Osteoblast (primary cell): ENCODE data around the gene GSTK1. TPM values are rescaled to one million over a fixed set of nuclear protein-coding genes. Genes with fewer than 3 reads are reported as not detected.

Experiments
- DNase-seq: peaks from one replicate; pipeline ENCODE4 v3.0.0; 2011; ENCODE audit warnings: low spot score, mixed read lengths; ENCODE audit not compliant: insufficient read length; ENCODE audit errors: missing footprints
- H2AFZ ChIP-seq: 2 replicates; pipeline ENCODE4 v1.6.0; 2011; ENCODE audit warnings: mild to moderate bottlenecking, low read length
- H3K27ac ChIP-seq: 2 replicates; pipeline ENCODE4 v1.5.1; 2011; ENCODE audit warnings: mild to moderate bottlenecking, low read depth, low read length, moderate library complexity
- H3K27me3 ChIP-seq: 2 replicates; pipeline ENCODE4 v1.6.0; 2012; ENCODE audit warnings: mild to moderate bottlenecking, control low read depth, inconsistent platforms, low read length, moderate library complexity; ENCODE audit not compliant: insufficient read depth
- H3K36me3 ChIP-seq: 2 replicates; pipeline ENCODE4 v1.5.1; 2011; ENCODE audit warnings: mild to moderate bottlenecking, low read length, control low read depth, moderate library complexity; ENCODE audit not compliant: insufficient read depth
- H3K4me1 ChIP-seq: 2 replicates; pipeline ENCODE4 v1.5.1; 2011; ENCODE audit warnings: mild to moderate bottlenecking, low read length, control low read depth, moderate library complexity; ENCODE audit not compliant: insufficient read depth
- H3K4me2 ChIP-seq: 2 replicates; pipeline ENCODE4 v1.6.0; 2011; ENCODE audit warnings: mild to moderate bottlenecking, low read length; ENCODE audit not compliant: insufficient read depth
- H3K4me3 ChIP-seq: fragments of 200-600 bp; sonication (generic); 3 replicates; pipeline ENCODE4 v1.5.1; 2012; ENCODE audit warnings: mild to moderate bottlenecking, low read length, inconsistent platforms; ENCODE audit not compliant: insufficient read depth
- H3K79me2 ChIP-seq: 2 replicates; pipeline ENCODE4 v1.6.0; 2012; ENCODE audit warnings: mild to moderate bottlenecking, low read length, control low read depth, inconsistent platforms; ENCODE audit not compliant: insufficient read depth
- H3K9me3 ChIP-seq: 2 replicates; pipeline ENCODE4 v1.5.1; 2011; ENCODE audit warnings: low read depth, low read length, control low read depth
- H4K20me1 ChIP-seq: 2 replicates; pipeline ENCODE4 v1.6.0; 2012; ENCODE audit warnings: mild to moderate bottlenecking, low read length, control low read depth; ENCODE audit not compliant: insufficient read depth
- CTCF ChIP-seq: IDR thresholded peaks from 2 replicates; pipeline ENCODE4 v1.5.1; 2011; ENCODE audit warnings: mild to moderate bottlenecking, low read depth, low read length, moderate library complexity; ENCODE audit errors: extremely low read depth
- small RNA-seq: library from RNA; depleted of rRNA; stranded (forward); fragments of <200 nt; gene quantifications from one replicate; pipeline ENCODE3, GENCODE V24; 2012
- total RNA-seq: library from RNA; depleted of rRNA; stranded (reverse); fragments of >200 nt; gene quantifications from 2 replicates; pipeline ENCODE4 v1.2.3, GENCODE V29; 2012

GSTK1 gene
- total RNA-seq, 1 donor = 99.9 TPM

GRCh38 chr7:143315776-143316175, 52.5 kb downstream of the GSTK1 start, which contains the start of gene CLCN1:
Gene CLCN1 (plus strand): TSS chr7:143316111. CDS start chr7:143316213, 102 bp downstream.
- Histone ChIP-seq H4K20me1 (no peaks in the 10 kb centered on the region), H3K4me2 (no peak within 1 kb of the TSS), H3K27me3 (no peaks in the 10 kb centered on the region), H2AFZ (no peak within 1 kb of the TSS), H3K27ac (no peak within 1 kb of the TSS), H3K4me3 (no peak within 1 kb of the TSS), H3K9me3 (no peaks in the 10 kb centered on the region), H3K36me3 (no peaks in the 10 kb centered on the region), H3K79me2 (no peaks in the 10 kb centered on the region), H3K4me1 (peaks cover 12% of the 10 kb centered on the region)
- no peak for DNase-seq
- TF ChIP-seq CTCF = no peak

GRCh38 chr7:143316492-143316891, 53.3 kb downstream of the GSTK1 start:
- Histone ChIP-seq H2AFZ (no peak overlapping the region), H3K4me2 (no peak overlapping the region), H3K27ac (no peak overlapping the region), H3K79me2 (no peaks in the 10 kb centered on the region), H3K4me3 (no peak overlapping the region), H4K20me1 (no peaks in the 10 kb centered on the region), H3K9me3 (no peaks in the 10 kb centered on the region), H3K36me3 (no peaks in the 10 kb centered on the region), H3K27me3 (no peaks in the 10 kb centered on the region), H3K4me1 (peaks cover 12% of the 10 kb centered on the region)
- TF ChIP-seq CTCF = no peak
- no peak for DNase-seq

GRCh38 chr7:143318661-143319060, 55.4 kb downstream of the GSTK1 start:
- TF ChIP-seq CTCF = peak; percentile 46
- no peak overlapping the region for H3K4me3 ChIP-seq
- peak; percentile 89 for DNase-seq
- no peaks in the 10 kb centered on the region for H3K9me3 ChIP-seq
- no peaks in the 10 kb centered on the region for H3K36me3 ChIP-seq
- H4K20me1 ChIP-seq = no peaks in the 10 kb centered on the region
- peaks cover 12% of the 10 kb centered on the region for H3K4me1 ChIP-seq
- peak overlapping the region; percentile 47 for H2AFZ ChIP-seq
- H3K27ac ChIP-seq = peak overlapping the region; percentile 74
- H3K27me3 ChIP-seq = no peaks in the 10 kb centered on the region
- peak overlapping the region; percentile 23 for H3K4me2 ChIP-seq
- H3K79me2 ChIP-seq = no peaks in the 10 kb centered on the region

Small RNA genes within 50 kb of the gene (small RNA-seq; reads per million reads assigned to genes)
- not detected for gene AC073342.3
- gene RN7SL481P = not detected
- not detected for gene RN7SL535P

Other genes with a start within 250 kb of the GSTK1 start
- not detected in 2 replicates for gene OR9A2, start 236.3 kb upstream of the GSTK1 start, total RNA-seq
- gene OR6V1, start 211.1 kb upstream of the GSTK1 start, total RNA-seq = not detected in 2 replicates
- not detected in 2 replicates for gene PIP, start 131.4 kb upstream of the GSTK1 start, total RNA-seq
- not detected in 2 replicates for gene TAS2R39, start 80.0 kb upstream of the GSTK1 start, total RNA-seq
- not detected in 2 replicates for gene TAS2R40, start 41.4 kb upstream of the GSTK1 start, total RNA-seq
- gene TMEM139, start 21.5 kb downstream of the GSTK1 start, total RNA-seq = not detected in 2 replicates
- gene CASP2, start 24.9 kb downstream of the GSTK1 start, total RNA-seq = 7.6 and 10.9 TPM in 2 replicates
- under 0.01 TPM in 2 replicates for gene CLCN1, start 52.7 kb downstream of the GSTK1 start, total RNA-seq
- 1.2 and 1.4 TPM in 2 replicates for gene FAM131B, start 99.3 kb downstream of the GSTK1 start, total RNA-seq
- gene ZYX, start 117.9 kb downstream of the GSTK1 start, total RNA-seq = 38.9 and 47.4 TPM in 2 replicates
- not detected in 2 replicates for gene EPHA1, start 145.4 kb downstream of the GSTK1 start, total RNA-seq
- not detected in 2 replicates for gene TAS2R60, start 180.0 kb downstream of the GSTK1 start, total RNA-seq
- not detected in 2 replicates for gene TAS2R41, start 214.4 kb downstream of the GSTK1 start, total RNA-seq